Liver (tissue), 9 donors: Measurements from ENCODE around the gene FLNB. TPM values are rescaled to one million over a fixed set of nuclear protein-coding genes. Genes with fewer than 3 reads are reported as not detected.

ENCODE experiments used
- DNase-seq: peaks from one replicate; pipeline ENCODE4 v3.0.0-alpha.2; 2017; ENCODE audit warnings: low spot score
- H3K27ac ChIP-seq, 2 donors: one replicate each; pipeline ENCODE4 v1.7.0; 2013; ENCODE audit warnings: inconsistent platforms in 2 of 2, low read length in 2 of 2, control low read depth in 1 of 2, low read depth in 1 of 2, mild to moderate bottlenecking in 1 of 2
- H3K27me3 ChIP-seq, 4 donors: one replicate each; pipeline versions ENCODE4 v1.6.1 to v1.7.0; 2013; ENCODE audit warnings: low read length in 3 of 4, inconsistent platforms in 1 of 4, mild to moderate bottlenecking in 1 of 4, moderate library complexity in 1 of 4; ENCODE audit not compliant: control insufficient read depth in 4 of 4, insufficient read depth in 4 of 4
- H3K36me3 ChIP-seq, 4 donors: one replicate each; pipeline versions ENCODE4 v1.6.1 to v1.7.0; 2013; ENCODE audit warnings: low read length in 3 of 4, mild to moderate bottlenecking in 3 of 4, low read depth in 1 of 4, moderate library complexity in 1 of 4; ENCODE audit not compliant: control insufficient read depth in 4 of 4, insufficient read depth in 3 of 4
- H3K4me1 ChIP-seq, 4 donors: one replicate each; pipeline versions ENCODE4 v1.6.1 to v1.7.0; 2013; ENCODE audit warnings: low read length in 3 of 4, mild to moderate bottlenecking in 3 of 4, moderate library complexity in 1 of 4; ENCODE audit not compliant: control insufficient read depth in 4 of 4, insufficient read depth in 4 of 4
- H3K4me3 ChIP-seq, 3 donors: one replicate each; pipeline versions ENCODE4 v1.6.1 to v1.7.0; 2013; ENCODE audit warnings: low read length in 3 of 3, control low read depth in 1 of 3, low read depth in 1 of 3, mild to moderate bottlenecking in 1 of 3
- H3K9ac ChIP-seq, 2 donors: one replicate each; pipeline ENCODE4 v1.7.0; 2013; ENCODE audit warnings: low read length in 2 of 2, mild to moderate bottlenecking in 2 of 2, moderate library complexity in 2 of 2, control low read depth in 1 of 2, low read depth in 1 of 2
- H3K9me3 ChIP-seq, 4 donors: one replicate each; pipeline versions ENCODE4 v1.6.1 to v1.7.0; 2013; ENCODE audit warnings: low read length in 3 of 4; ENCODE audit not compliant: control insufficient read depth in 4 of 4
- ATF3 ChIP-seq: IDR thresholded peaks from 2 replicates; pipeline ENCODE4 v1.6.1; 2016; ENCODE audit warnings: antibody characterized with exemption
- CTCF ChIP-seq: fragments of 150-350 bp; IDR thresholded peaks from 2 replicates; pipeline ENCODE4 v1.5.1; 2017; ENCODE audit warnings: improper control_type of control experiment, low read depth, low read length; ENCODE audit not compliant: missing input control
- EGR1 ChIP-seq, 2 donors: IDR thresholded peaks; 2 replicates each; pipeline ENCODE4 v1.6.1; 2016 to 2018; ENCODE audit warnings: antibody characterized with exemption in 2 of 2, low read depth in 2 of 2
- FOXA1 ChIP-seq: IDR thresholded peaks from 2 replicates; pipeline ENCODE4 v1.6.1; 2016; ENCODE audit warnings: antibody characterized with exemption
- FOXA2 ChIP-seq: IDR thresholded peaks from 2 replicates; pipeline ENCODE4 v1.6.1; 2016; ENCODE audit warnings: antibody characterized with exemption
- GABPA ChIP-seq, 2 donors: IDR thresholded peaks in 1 of 2; conservative IDR thresholded peaks in 1 of 2; 2 replicates each; pipeline ENCODE4 v1.6.1; 2016; ENCODE audit warnings: antibody characterized with exemption in 2 of 2, mild to moderate bottlenecking in 1 of 2, moderate library complexity in 1 of 2
- HNF4A ChIP-seq, 2 donors: conservative IDR thresholded peaks; 2 replicates each; pipeline ENCODE4 v1.6.1; 2016; ENCODE audit warnings: antibody characterized with exemption in 2 of 2, mild to moderate bottlenecking in 2 of 2
- HNF4G ChIP-seq: IDR thresholded peaks from 2 replicates; pipeline ENCODE4 v1.6.1; 2016; ENCODE audit warnings: antibody characterized with exemption
- JUND ChIP-seq, 2 donors: IDR thresholded peaks; 2 replicates each; pipeline ENCODE4 v1.6.1; 2016; ENCODE audit warnings: antibody characterized with exemption in 2 of 2
- MAX ChIP-seq: IDR thresholded peaks from 2 replicates; pipeline ENCODE4 v1.6.1; 2016; ENCODE audit warnings: antibody characterized with exemption
- NR2F2 ChIP-seq: IDR thresholded peaks from 2 replicates; pipeline ENCODE4 v1.6.1; 2016; ENCODE audit warnings: antibody characterized with exemption
- RAD21 ChIP-seq, 2 donors: IDR thresholded peaks; 2 replicates each; pipeline ENCODE4 v1.6.1; 2016; ENCODE audit warnings: antibody characterized with exemption in 2 of 2, mild to moderate bottlenecking in 2 of 2
- REST ChIP-seq: IDR thresholded peaks from 2 replicates; pipeline ENCODE4 v1.6.1; 2016; ENCODE audit warnings: antibody characterized with exemption, mild to moderate bottlenecking
- RXRA ChIP-seq, 2 donors: IDR thresholded peaks; 2 replicates each; pipeline ENCODE4 v1.6.1; 2017 to 2018; ENCODE audit warnings: antibody characterized with exemption in 2 of 2, mild to moderate bottlenecking in 1 of 2
- SP1 ChIP-seq: IDR thresholded peaks from 2 replicates; pipeline ENCODE4 v1.6.1; 2018; ENCODE audit warnings: antibody characterized with exemption, mild to moderate bottlenecking
- TAF1 ChIP-seq: conservative IDR thresholded peaks from 2 replicates; pipeline ENCODE4 v1.6.1; 2016; ENCODE audit warnings: antibody characterized with exemption, mild to moderate bottlenecking
- YY1 ChIP-seq: IDR thresholded peaks from 2 replicates; pipeline ENCODE4 v1.6.1; 2016; ENCODE audit warnings: antibody characterized with exemption, mild to moderate bottlenecking
- WGBS: extraction: QIAGEN DNeasy Blood & Tissue Kit; methylation state at CpG from one replicate; pipeline ENCODE4 v1.1.7; 2013; 5-methylcytosine and 5-hydroxymethylcytosine counted together
- polyA plus RNA-seq, 2 donors: library from polyadenylated mRNA; stranded (reverse) in 1 of 2; unstranded in 1 of 2; fragments of 200-250 nt in 1 of 2; fragments of >200 nt in 1 of 2; fragmentation: Nextera tagmentation in 1 of 2; extraction: Ambion mirVana in 1 of 2; gene quantifications; one replicate each; pipeline versions ENCODE4 v1.2.1 to v1.2.3, GENCODE V29; 2013 to 2015
- total RNA-seq, 2 donors: library from RNA; depleted of rRNA; stranded (reverse); fragments of >200 nt; gene quantifications; one replicate each; pipeline ENCODE4 v1.2.3, GENCODE V29; 2014
- TF ChIP-seq, protein P1 (sequence below): IDR thresholded peaks from 2 replicates; pipeline ENCODE4 v1.6.1; 2016; ENCODE audit warnings: antibody characterized with exemption
- donor health status: healthy.
- donor health status: healthy.
- donor health status: healthy.
- donor health status: healthy.
- donor health status: healthy.

FLNB gene
- total and polyA plus RNA-seq, 4 donors = 22.9 to 124 (median 44.3) TPM

GRCh38 chr3:58109752-58110151 is 101.5 kb downstream of the FLNB start:
- Histone ChIP-seq H3K27me3 (no peaks in the 10 kb centered on the region), H3K36me3 (peaks cover 8 to 55% (median 37%) of the 10 kb centered on the region in 4 donors), H3K9ac (no peak overlapping the region), H3K4me1 (peaks cover 8 to 25% (median 20%) of the 10 kb centered on the region in 4 donors), H3K4me3 (no peak overlapping the region), H3K27ac (no peak overlapping the region), H3K9me3 (no peaks in the 10 kb centered on the region)
- WGBS = 93% methylated on average over 5 of the region's 5 CpGs
- TF ChIP-seq, protein P1, sequence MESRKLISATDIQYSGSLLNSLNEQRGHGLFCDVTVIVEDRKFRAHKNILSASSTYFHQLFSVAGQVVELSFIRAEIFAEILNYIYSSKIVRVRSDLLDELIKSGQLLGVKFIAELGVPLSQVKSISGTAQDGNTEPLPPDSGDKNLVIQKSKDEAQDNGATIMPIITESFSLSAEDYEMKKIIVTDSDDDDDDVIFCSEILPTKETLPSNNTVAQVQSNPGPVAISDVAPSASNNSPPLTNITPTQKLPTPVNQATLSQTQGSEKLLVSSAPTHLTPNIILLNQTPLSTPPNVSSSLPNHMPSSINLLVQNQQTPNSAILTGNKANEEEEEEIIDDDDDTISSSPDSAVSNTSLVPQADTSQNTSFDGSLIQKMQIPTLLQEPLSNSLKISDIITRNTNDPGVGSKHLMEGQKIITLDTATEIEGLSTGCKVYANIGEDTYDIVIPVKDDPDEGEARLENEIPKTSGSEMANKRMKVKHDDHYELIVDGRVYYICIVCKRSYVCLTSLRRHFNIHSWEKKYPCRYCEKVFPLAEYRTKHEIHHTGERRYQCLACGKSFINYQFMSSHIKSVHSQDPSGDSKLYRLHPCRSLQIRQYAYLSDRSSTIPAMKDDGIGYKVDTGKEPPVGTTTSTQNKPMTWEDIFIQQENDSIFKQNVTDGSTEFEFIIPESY = no peak
- DNase-seq = no peak

DNA sequence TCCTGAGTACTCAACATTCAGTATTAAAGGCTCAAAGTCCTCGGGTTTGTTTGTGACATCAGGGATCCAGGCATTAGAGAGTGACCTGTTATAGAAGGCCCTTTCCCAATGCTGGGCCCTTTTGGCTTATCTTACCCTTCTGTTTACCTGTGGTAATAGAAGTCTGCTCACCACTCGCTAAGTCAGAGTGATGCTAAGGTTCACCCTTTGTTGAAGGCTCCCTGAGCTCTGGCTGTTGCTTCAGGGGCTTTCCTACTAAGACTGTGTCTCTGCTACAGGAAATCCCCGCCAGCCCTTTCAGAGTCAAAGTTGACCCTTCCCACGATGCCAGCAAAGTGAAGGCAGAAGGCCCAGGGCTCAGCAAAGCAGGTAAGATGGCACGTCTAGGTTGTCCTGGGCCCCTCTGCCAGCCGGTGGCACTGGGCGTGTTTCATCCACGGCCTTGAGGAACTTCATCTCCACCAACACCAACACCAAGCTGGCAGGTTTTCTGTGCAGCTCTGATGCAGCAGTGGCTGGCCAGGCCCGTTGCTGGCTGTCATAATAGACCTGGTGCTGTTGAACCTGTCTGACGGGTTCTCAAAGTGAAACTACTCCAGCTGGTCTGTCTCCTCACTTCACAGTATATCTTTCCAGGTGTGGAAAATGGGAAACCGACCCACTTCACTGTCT is 103.4 kb downstream of the FLNB start:
- Histone ChIP-seq H3K4me3 (no peak overlapping the region), H3K27me3 (no peaks in the 10 kb centered on the region), H3K36me3 (peaks cover 6 to 45% (median 33%) of the 10 kb centered on the region in 4 donors), H3K9ac (no peak overlapping the region), H3K9me3 (no peaks in the 10 kb centered on the region), H3K4me1 (peaks cover 8 to 29% (median 20%) of the 10 kb centered on the region in 4 donors), H3K27ac (peak overlapping the region; percentile 79 to 83)
- 49% methylated on average over 11 of the region's 11 CpGs for WGBS
- DNase-seq = no peak
- TF ChIP-seq JUND (IDR thresholded peaks at IDR 0.05) (peak in 1 of 2 donors; percentile 71), RXRA (IDR thresholded peaks at IDR 0.05) (peak; percentile 85 to 87), REST (no peak), TAF1 (no peak), EGR1 (IDR thresholded peaks at IDR 0.05; ENCODE audit: low read depth in 2 of 2) (no peak), HNF4A (conservative IDR thresholded peaks at IDR 0.05) (peak; percentile 93 to 95), GABPA (IDR thresholded peaks at IDR 0.05 in 1 of 2, conservative IDR thresholded peaks at IDR 0.05 in 1 of 2) (no peak), ATF3 (no peak), MAX (peak; percentile 32), SP1 (peak; percentile 93), RAD21 (IDR thresholded peaks at IDR 0.05) (peak; percentile 54 to 65), YY1 (peak; percentile 21), NR2F2 (peak; percentile 48), HNF4G (peak; percentile 89), CTCF (no peak), FOXA1 (no peak), FOXA2 (peak; percentile 53)
- TF ChIP-seq, protein P1 = no peak
